Fibroblast of skin of left quadriceps (primary cell): Measurements from ENCODE around the gene PIGU.
"Not testable (repeated sequence)": the region's sequence is repeated elsewhere in the genome, so short reads cannot be mapped to it uniquely, and the experiment has no call there.

Experiments
- DNase-seq, 2 experiments: peaks; one replicate each; pipeline ENCODE4 v3.0.0-alpha.2; 2013; ENCODE audit warnings: low read depth in 2 of 2

PIGU gene

GRCh38 chr20:34676642-34677373, at the start of gene PIGU:
Gene PIGU (minus strand): TSS chr20:34677092. CDS start chr20:34677085, 7 bp downstream.
- peak; percentile 79 to 80 for DNase-seq

DNA sequence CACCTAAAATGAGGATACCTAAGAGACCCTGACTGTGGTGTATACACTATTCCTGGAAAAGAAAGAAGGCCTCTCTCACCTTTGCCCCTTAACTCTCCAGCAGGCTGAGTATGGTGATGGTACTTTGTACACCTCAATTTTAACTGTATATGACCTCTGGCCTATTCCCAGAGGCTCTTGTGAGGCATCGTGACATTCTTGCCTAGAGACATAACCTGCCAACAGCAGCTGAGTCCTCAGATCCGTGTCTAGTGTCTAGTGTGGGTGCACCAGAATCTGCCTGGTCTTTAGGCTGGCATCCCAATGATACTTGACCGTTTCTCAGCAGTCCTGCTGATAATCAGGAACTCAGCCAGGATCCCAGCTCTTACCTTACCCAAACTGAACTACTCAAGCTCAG, 47.3 kb upstream of the PIGU start:
- DNase-seq = no peak

DNA sequence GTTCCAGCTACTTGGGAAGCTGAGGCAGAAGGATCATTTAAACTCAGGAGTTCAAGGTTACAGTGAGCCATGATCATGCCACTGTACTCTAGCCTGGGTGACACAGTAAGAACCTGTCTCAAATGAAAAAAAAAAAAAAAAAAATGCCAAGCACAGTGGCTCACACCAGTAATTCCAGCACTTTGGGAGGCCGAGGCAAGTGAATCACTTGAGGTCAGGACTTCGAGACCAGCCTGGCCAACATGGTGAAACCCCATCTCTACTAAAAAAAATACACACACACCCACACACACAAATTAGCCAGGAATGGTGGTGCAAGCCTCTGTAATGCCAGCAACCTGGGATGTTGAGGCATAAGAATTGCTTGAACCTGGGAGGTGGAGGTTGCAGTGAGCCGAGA, 45.7 kb upstream of the PIGU start:
- DNase-seq = not testable (repeated sequence)

GRCh38 chr20:34720266-34720665, 43.4 kb upstream of the PIGU start:
- DNase-seq = no peak

- not testable (repeated sequence) for DNase-seq
Observed at GRCh38 chr20:34719242-34720017, 42.5 kb upstream of the PIGU start.

- no peak for DNase-seq
Observed at GRCh38 chr20:34717230-34718095, 40.6 kb upstream of the PIGU start.

DNA sequence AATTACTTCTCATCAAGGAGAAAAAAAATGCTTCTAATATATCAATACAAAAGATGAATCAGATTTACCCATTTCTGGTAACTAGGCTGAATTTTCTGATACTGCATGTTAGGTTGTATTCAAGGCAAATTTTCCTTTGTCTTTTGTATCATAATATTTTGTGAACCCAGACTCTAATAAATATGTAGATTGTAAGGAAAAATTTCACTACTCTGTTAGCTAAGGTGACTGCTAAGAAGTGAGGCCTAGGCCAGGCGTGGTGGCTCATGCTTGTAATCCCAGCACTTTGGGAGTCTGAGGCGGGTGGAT, 40.0 kb upstream of the PIGU start:
- no peak for DNase-seq

GRCh38 chr20:34715384-34715783, 38.5 kb upstream of the PIGU start:
- DNase-seq = no peak

DNA sequence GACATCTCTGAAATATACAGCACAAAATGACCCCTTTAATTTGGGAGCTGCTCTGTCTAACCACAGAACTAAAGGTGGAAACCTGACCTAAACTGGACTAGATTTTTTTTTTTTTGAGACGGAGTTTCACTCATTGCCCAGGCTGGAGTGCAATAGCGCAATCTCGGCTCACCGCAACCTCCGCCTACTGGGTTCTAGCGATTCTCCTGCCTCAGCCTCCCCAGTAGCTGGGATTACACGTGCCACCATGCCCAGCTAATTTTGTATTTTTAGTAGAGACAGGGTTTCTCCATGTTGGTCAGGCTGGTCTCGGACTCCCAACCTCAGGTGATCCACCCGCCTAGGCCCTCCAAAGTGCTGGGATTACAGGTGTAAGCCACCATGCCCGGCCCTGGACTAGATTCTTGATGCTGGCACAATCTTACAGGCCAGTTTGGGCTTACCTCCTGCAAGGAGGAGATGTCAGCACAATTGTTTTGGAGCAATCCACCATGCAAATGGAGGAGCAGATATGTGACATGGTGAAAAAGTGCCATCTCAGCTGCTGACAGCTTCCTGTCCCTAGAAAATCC, 37.1 kb upstream of the PIGU start:
- DNase-seq = not testable (repeated sequence)

DNA sequence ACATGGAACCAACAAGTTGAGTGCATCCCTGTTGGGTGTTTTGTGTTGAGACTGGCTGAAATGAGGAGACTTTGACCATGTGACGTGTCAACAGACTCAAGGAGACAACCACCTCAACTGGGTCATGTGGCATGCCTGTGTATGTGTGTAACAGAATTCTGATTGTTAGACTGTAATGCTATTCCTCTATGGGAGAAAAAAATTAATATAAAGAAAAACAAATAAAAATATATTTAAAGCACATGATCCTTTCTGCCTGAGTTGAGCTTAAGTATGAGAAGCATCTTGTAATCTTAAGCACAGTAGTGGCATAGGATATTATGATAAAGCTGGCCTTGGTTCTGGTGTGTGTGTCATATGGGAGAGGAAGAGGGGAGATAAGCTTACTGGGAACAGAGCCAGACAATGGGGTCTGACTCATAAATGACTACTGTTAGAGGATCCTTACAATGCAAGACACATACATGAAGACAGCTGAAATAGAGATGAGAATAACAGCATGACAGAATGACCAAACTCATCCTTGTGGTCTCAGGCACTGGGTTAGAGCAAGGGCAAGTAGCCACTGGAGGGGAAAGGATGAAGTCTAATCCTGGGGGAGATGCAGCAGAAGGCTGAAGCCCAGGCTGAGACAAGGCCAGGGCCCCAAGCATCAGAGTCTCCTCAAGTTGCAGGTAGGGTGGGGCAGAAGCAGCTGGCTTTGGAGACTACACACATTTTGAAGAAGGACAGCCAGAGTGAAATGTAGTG, 36.5 kb upstream of the PIGU start:
- peak; percentile 94 to 95 for DNase-seq

DNA sequence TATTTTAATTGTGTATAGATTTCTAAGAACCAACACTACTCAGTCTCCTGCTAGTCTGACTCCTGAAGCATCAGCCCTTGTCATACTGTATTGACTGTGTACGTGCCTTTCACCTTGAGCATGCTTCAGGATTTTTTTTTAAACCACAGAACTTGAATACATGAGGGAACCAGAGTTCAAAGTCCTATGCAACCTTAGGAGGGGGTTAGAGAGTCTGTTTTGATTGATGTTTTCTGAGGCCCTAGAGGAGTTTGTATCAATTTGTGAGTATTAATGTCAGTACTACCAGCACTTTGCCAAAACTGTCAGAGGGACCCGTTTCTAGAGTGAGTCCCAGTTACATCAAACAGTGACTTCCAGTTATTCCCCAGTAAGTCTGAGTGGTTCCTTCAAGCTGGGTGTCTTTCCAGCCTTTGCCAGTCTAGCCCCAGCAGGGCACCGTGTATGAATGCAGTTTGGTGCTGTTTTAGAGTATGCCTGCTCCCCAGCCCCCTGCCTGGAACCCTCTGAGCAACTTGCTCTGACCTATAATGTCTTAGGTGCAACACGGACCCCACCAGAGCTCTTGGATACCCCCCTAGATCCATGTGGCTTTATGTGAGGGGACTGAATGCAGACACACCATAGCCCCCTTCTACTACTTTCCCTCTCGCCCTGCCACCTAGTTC, 35.8 kb upstream of the PIGU start:
- no peak for DNase-seq

GRCh38 chr20:34711813-34712430, 35.0 kb upstream of the PIGU start:
- no peak for DNase-seq

DNA sequence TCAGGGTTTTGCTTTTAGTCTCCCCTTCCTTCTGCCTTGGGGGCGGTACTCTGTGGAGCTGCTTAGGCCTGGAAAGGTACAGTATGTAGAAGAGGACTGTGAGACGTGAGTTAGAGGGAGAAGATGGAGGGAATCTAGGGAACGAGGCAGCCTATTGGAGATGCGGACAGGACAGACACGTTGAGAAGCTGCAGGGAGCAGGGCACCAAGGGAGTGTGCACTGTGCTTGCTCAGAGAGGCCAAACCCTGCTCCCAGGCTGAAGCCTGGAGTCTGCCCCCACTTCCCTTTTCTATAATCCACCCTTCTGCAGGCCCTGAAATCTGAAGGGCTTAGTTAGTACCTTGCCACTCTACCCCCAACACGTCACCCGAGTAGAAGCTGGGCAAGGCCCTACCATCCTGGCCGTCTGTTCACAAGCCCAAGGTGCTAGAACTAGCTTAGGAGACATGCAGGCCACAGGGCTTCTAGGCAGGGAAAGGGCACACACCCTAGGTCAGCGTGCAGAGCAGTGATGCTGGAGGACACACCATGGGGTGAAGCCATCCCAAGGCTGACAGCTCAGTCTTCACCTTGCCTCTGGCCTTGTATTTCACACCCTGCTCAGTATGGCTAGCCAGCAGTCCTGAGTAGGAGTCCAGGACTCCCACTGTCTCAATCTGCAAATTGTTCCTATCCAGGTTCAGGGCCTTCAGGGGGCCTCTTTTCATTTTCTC, 34.1 kb upstream of the PIGU start:
- DNase-seq = no peak

GRCh38 chr20:34710568-34710839, 33.6 kb upstream of the PIGU start:
- DNase-seq = no peak

DNA sequence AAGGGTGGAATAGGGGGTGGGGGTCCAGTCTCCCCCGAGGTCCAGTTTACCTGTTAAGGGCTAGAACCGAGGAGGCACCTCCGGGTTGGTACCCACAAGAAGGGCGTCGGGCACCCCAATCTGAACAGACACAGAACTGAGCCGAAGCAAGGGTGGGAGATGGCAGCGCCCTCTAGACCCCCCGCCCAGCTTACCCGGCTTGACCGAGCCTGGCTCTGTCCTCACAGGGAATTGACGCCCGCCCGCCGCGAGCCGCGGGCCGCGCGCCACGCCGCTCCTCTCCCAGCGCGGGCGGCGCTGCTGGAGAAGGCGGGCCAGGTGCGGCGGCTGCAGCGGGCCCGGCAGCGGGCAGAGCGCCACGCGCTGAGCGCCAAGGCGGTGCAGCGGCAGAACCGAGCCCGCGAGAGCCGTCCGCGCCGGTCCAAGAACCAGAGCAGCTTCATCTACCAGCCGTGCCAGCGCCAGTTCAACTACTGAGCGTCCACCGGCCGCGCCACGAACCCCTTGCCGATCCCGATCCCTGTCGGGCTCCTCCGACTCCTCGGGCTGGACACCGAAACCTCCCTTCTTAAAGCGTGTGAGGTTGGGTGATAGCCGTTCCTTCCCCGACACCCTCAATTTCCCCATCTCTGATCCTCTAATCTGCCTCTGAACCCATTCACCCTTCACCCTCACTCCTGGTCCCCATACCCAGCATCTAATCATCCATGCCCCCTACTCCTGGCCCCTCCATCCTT, 33.1 kb upstream of the PIGU start:
- peak in 1 of 2 experiments; percentile 32 for DNase-seq

- peak; percentile 44 to 45 for DNase-seq
Observed at GRCh38 chr20:34709044-34709830, 32.3 kb upstream of the PIGU start.

DNA sequence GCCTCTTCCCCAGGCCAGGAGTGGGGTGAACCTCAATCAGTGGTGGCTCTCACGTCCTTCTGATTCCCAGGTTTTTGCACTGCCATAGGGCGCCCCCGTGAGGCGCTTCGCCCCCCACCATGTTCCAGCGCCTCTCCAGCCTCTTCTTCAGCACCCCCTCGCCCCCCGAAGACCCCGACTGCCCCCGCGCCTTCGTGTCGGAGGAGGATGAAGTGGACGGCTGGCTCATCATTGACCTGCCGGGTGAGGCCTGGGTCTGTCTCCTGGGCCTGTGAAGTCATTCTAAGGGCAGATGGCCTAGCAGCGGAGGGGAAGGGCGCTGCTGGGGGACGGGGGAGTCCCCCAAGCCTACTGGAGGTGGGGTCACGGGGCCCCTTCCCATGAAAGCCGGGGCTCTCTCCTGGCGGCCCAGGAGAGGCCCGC, 31.7 kb upstream of the PIGU start:
- DNase-seq = no peak
